HUES64 (cell line): ENCODE measurements around the gene ARID2.

Experiments used
- H3K27ac ChIP-seq: 2 replicates; pipeline ENCODE4 v1.7.0; 2013; ENCODE audit warnings: low read depth, low read length, inconsistent platforms
- H3K27me3 ChIP-seq: 2 replicates; pipeline ENCODE4 v1.6.1; 2013; ENCODE audit warnings: mild to moderate bottlenecking, low read length; ENCODE audit not compliant: insufficient read depth
- H3K36me3 ChIP-seq: 2 replicates; pipeline ENCODE4 v1.6.1; 2013; ENCODE audit warnings: mild to moderate bottlenecking, low read length; ENCODE audit not compliant: insufficient read depth
- H3K4me1 ChIP-seq: 2 replicates; pipeline ENCODE4 v1.6.1; 2013; ENCODE audit warnings: mild to moderate bottlenecking, low read length, moderate library complexity; ENCODE audit not compliant: insufficient read depth
- H3K4me3 ChIP-seq: 2 replicates; pipeline ENCODE4 v1.5.1; 2013; ENCODE audit warnings: mild to moderate bottlenecking, low read length, moderate library complexity
- H3K9ac ChIP-seq: 2 replicates; pipeline ENCODE4 v1.6.1; 2013; ENCODE audit warnings: mild to moderate bottlenecking, low read depth, low read length
- H3K9me3 ChIP-seq: 2 replicates; pipeline ENCODE4 v1.6.1; 2013; ENCODE audit warnings: low read depth, low read length; ENCODE audit not compliant: insufficient read depth
- WGBS: fragments of 150-250, 120-280 bp; methylation state at CpG from one replicate; pipeline ENCODE4 v1.1.7; 2013; ENCODE audit warnings: missing lambda C conversion rate; 5-methylcytosine and 5-hydroxymethylcytosine counted together

The ARID2 gene

DNA sequence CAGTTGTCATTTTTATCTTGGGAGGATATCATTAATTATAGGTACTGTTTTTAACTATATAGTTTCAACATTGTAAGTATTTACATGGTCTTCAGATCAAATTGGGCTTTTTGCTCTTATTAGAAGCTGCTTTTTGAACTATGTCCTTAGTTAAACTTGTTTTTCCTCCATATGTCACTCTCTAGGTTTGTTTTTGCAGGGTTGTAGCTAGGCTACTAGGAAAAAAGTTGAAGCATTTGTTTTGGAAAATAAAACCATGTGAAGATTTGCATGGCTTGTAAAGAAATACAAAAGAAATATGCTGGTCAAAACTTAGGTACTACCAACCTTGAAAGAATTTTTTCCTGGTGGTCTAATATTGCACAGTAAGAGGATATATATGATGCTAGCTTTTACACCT, 3.4 kb downstream of the ARID2 start:
- Histone ChIP-seq H3K36me3 (peaks cover 54% of the 10 kb centered on the region), H3K4me3 (peak overlapping the region; percentile 98), H3K27ac (no peak overlapping the region), H3K4me1 (peaks cover 24% of the 10 kb centered on the region), H3K9me3 (0 out of 2 replicates have a peak, but pooled peaks cover 10% of the 10 kb centered on the region), H3K27me3 (no peaks in the 10 kb centered on the region), H3K9ac (no peak overlapping the region)

DNA sequence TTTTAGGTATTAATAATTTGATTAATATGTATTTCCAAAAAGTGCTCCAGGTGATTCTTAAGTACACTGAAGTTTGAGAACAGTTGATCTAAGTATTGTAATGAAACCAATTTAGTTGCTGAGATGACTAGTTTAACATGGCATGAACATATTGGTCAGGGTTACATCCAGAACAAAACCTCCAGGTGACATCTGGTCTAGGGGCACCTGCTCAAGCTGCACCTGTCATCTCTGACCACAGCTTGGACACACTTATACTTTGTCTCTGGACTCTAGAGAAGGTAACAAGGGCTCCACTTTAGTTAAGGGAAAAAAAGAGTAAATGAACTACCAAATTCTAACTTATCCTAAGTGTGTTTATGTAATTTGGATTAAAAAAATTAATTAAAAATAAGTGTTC, 8.1 kb downstream of the ARID2 start:
- H3K36me3 ChIP-seq, result peaks cover 66% of the 10 kb centered on the region
- peaks cover 10% of the 10 kb centered on the region for H3K4me1 ChIP-seq
- no peak overlapping the region for H3K4me3 ChIP-seq
- H3K9me3 ChIP-seq, result peaks cover 25% of the 10 kb centered on the region; the same call in 1 of the 2 replicates
- no peaks in the 10 kb centered on the region for H3K27me3 ChIP-seq
- H3K9ac ChIP-seq, result no peak overlapping the region
- no peak overlapping the region for H3K27ac ChIP-seq

DNA sequence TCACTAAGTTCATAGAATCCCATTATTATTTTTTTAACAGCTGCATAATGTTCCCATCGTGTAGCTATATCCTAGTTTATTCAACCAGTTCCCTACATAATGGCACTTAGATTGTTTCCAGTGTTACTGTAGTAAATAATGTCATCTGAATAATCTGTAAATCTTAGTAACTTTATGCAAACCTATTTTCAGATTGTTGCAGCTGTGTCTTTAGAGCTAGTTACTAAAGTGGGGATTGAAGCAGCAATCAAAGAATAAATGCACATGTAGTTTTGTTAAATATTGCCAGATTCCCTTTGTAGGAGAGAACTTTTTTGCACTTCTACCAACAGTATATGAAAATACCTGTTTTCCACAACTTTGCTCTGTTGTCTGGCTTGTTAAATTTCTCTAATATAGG, 13.1 kb downstream of the ARID2 start:
- no peaks in the 10 kb centered on the region for H3K27me3 ChIP-seq
- no peak overlapping the region for H3K27ac ChIP-seq
- H3K36me3 ChIP-seq, result peaks cover 30% of the 10 kb centered on the region
- WGBS, result 100% methylated on average over 1 of the region's 1 CpG
- H3K4me3 ChIP-seq, result no peak overlapping the region
- H3K9ac ChIP-seq, result no peak overlapping the region
- peaks cover 2% of the 10 kb centered on the region; the same call in 1 of the 2 replicates for H3K4me1 ChIP-seq
- peaks cover 15% of the 10 kb centered on the region; the same call in 1 of the 2 replicates for H3K9me3 ChIP-seq

DNA sequence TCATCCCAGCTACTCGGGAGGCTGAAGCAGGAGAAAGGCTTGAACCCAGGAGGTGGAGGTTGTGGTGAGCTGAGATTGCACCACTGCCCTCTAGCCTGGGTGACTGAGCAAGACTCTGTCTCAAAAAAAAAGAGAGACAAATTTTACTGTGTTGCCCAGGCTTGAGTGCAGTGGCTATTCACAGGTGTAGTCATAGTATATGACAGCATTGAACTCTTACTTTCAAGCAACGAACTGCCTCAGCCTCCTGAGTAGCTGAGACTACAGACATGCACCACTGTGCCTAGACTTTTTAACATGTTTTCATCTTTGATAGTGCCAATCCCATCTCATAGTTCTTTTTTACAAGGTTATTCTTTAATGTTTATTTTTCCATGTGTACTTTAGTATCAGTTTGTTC, 13.7 kb downstream of the ARID2 start:
- WGBS, result 91% methylated on average over 2 of the region's 2 CpGs
- Histone ChIP-seq H3K36me3 (peaks cover 25% of the 10 kb centered on the region), H3K27ac (no peak overlapping the region), H3K4me3 (no peak overlapping the region), H3K9me3 (peaks cover 15% of the 10 kb centered on the region; the same call in 1 of the 2 replicates), H3K4me1 (peaks cover 2% of the 10 kb centered on the region; the same call in 1 of the 2 replicates), H3K27me3 (no peaks in the 10 kb centered on the region), H3K9ac (no peak overlapping the region)

DNA sequence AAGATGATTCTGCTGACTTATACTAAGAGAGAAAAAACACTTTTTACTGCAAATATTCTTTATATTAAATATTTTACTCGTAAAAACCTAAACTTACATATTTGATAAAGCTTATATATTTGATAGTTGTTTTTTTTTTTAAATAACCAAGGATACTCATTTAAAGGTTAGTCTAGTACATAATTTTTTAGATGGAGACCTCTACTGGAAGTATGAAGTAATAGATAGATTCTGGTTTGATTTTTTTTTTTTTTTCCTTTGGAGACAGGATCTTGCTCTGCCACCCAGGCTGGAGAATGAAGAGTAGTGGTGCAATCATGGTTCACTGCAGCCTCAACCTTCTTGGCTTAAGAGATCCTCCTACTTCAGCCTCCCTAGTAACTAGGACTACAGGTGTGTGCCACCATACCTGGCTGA, 16.4 kb downstream of the ARID2 start:
- peaks cover 12% of the 10 kb centered on the region; the same call in 1 of the 2 replicates for H3K9me3 ChIP-seq
- H3K27ac ChIP-seq, result no peak overlapping the region
- WGBS, result no CpG with 5 or more reads among the region's 1 CpG
- H3K9ac ChIP-seq, result no peak overlapping the region
- peaks cover 25% of the 10 kb centered on the region for H3K36me3 ChIP-seq
- H3K4me3 ChIP-seq, result no peak overlapping the region
- H3K27me3 ChIP-seq, result no peaks in the 10 kb centered on the region
- H3K4me1 ChIP-seq, result peaks cover 2% of the 10 kb centered on the region; the same call in 1 of the 2 replicates

DNA sequence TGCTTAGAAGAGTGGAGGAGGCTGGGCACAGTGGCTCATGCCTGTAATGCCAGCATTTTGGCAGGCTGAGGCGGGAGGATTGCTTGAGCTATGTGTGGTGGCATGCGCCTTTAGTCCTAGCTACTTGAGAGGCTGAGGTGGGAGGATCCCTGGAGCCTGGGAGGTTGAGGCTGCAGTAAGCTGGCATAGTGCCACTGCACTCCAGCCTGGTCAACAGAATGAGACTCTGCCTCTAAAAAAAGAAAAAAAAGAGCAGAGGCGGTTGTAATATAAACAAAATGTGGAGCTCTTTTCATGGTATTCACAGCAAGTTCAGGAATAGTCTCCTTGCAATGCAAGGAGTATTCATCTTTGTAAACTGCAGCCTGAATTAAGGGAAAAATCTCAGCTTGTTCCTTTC, 27.2 kb downstream of the ARID2 start:
- WGBS, result 91% methylated on average over 3 of the region's 3 CpGs
- no peaks in the 10 kb centered on the region for H3K9me3 ChIP-seq
- no peak overlapping the region for H3K27ac ChIP-seq
- no peak overlapping the region for H3K4me3 ChIP-seq
- peaks cover 31% of the 10 kb centered on the region for H3K4me1 ChIP-seq
- peaks cover 4% of the 10 kb centered on the region; the same call in 1 of the 2 replicates for H3K36me3 ChIP-seq
- no peak overlapping the region for H3K9ac ChIP-seq
- H3K27me3 ChIP-seq, result no peaks in the 10 kb centered on the region

DNA sequence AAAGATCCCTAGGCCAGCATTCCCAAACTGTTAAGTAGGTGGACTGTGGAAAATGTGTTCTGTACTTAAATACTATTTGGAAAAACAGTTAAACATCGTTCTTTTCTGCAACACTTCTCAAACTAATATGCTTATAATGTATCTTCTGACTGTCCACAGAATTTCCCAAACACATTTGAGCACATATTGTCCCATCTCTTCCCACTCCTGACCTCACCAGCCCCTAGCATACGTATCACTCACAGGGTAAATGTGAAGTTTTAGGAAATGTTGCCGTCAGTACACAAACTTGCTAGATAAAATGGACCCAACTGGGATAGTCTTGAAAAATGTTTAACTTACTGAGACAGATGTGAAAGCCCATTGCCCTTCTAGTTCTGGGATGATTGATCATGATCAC, 27.7 kb downstream of the ARID2 start:
- Histone ChIP-seq H3K9me3 (no peaks in the 10 kb centered on the region), H3K27ac (no peak overlapping the region), H3K4me3 (no peak overlapping the region), H3K27me3 (no peaks in the 10 kb centered on the region), H3K4me1 (peaks cover 34% of the 10 kb centered on the region), H3K36me3 (peaks cover 4% of the 10 kb centered on the region; the same call in 1 of the 2 replicates), H3K9ac (no peak overlapping the region)
- WGBS, result 87% methylated on average over 3 of the region's 3 CpGs

DNA sequence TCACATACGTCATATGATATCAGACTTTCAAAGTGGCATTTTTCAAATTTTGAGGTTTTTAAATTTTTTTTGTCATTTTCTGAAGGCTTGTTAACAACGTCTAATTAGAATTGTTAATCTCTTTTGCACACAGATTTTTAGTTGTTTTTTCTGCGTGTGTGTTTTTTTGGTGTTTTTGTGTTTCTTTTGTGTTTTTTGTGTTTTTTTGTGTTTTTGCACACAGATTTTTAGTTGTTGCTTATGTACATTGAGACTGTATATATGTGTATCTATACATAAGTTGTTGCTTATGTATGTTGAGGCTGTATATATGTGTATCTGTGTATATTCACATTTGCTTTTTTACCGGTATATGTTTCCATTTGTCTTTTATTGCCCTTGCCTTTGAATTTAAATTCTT, 30.8 kb downstream of the ARID2 start:
- H3K4me1 ChIP-seq, result peaks cover 37% of the 10 kb centered on the region
- H3K27me3 ChIP-seq, result no peaks in the 10 kb centered on the region
- H3K9ac ChIP-seq, result no peak overlapping the region
- H3K9me3 ChIP-seq, result no peaks in the 10 kb centered on the region
- H3K27ac ChIP-seq, result no peak overlapping the region
- WGBS, result 96% methylated on average over 4 of the region's 4 CpGs
- H3K36me3 ChIP-seq, result no peaks in the 10 kb centered on the region
- H3K4me3 ChIP-seq, result no peak overlapping the region

DNA sequence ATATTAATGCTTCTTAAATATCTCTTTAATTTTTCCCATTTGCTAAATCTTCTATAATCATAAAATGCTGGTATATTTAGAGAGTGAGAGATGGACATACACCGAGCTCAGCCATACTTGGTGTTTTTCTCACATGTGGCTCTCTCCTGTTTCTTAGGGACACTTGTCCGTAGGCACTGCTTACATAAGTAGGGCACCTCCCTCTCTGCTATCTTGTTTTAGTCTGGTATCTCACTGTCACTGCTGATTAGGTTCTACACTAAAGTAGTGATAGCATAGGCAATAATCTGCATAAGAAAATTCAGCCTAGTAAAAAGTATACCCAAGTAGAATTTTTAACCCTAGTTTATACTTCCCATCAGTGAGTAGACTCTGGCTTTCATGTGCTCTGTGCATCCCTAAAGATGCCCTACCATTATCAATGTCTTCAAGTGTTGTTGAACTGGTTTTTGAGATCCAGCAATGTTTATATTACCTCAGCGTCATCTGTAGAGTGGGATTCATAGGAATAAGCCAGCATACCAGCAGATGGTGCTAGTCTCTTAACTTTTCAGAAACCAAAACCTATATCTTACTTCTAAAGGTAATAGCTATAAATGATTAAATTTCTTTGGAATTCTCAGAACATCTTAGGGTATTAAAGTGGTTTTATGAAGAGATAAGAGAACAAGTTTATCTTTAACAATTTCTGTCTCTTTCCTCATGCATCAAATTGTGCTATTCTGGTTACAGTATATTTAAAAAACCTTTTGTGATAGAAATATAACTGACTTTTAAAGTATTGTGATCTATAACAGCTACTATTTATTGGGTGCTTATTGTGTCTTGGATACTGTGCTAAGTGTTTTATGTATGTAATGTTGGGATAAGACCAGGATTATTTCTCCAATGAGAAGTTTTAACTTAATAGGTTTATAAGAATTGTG, 32.9 kb downstream of the ARID2 start:
- Histone ChIP-seq H3K9ac (no peak overlapping the region), H3K4me1 (peaks cover 29% of the 10 kb centered on the region), H3K36me3 (0 out of 2 replicates have a peak, but pooled peaks cover under 1% of the 10 kb centered on the region), H3K27ac (no peak overlapping the region), H3K27me3 (no peaks in the 10 kb centered on the region), H3K4me3 (no peak overlapping the region), H3K9me3 (no peaks in the 10 kb centered on the region)
- WGBS, result 73% methylated on average over 3 of the region's 3 CpGs

DNA sequence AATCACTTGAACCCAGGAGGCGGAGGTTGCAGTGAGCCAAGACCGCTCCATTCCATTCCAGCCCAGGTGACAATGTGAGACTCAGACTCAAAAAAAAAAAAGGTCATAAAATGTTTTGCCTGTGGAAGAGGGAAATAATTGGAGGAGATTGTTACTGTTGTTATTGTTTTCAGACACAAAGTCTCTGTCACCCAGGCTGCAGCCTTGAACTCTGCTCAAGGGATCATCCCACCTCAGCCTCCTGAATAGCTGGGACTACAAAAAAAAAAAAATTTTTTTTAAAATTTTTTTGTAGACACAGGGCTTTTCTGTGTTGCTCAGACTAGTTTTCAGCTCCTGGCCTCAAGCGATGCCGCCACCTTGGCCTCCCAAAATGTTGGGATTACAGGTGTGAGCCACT, 33.9 kb downstream of the ARID2 start:
- 97% methylated on average over 4 of the region's 4 CpGs for WGBS
- no peaks in the 10 kb centered on the region for H3K27me3 ChIP-seq
- H3K9ac ChIP-seq, result no peak overlapping the region
- H3K36me3 ChIP-seq, result 0 out of 2 replicates have a peak, but pooled peaks cover 6% of the 10 kb centered on the region
- H3K9me3 ChIP-seq, result peaks cover 3% of the 10 kb centered on the region; the same call in 1 of the 2 replicates
- no peak overlapping the region for H3K27ac ChIP-seq
- H3K4me1 ChIP-seq, result peaks cover 23% of the 10 kb centered on the region
- no peak overlapping the region for H3K4me3 ChIP-seq

DNA sequence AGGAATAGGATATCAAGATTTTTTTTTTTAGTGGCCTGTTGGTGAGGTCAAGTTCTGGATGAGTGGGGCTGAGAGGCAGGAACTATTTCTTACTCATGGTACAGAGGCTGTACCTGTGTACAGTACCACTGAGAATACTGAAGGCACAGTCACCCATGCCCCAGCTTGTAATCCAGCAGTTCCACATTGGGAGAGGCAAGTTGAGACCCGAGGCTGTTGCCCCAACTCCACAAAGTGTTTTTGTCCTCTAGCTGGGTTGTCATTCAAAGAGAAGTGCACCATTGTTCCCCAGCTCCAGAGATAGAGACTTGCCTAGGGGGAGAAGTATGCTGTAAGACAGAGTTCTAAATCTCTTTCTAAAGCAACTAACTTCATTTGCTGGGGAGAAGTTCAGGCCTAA, 38.7 kb downstream of the ARID2 start:
- no peak overlapping the region for H3K9ac ChIP-seq
- WGBS, result 86% methylated on average over 1 of the region's 1 CpG
- no peak overlapping the region for H3K27ac ChIP-seq
- H3K4me3 ChIP-seq, result no peak overlapping the region
- no peaks in the 10 kb centered on the region; the same call in 1 of the 2 replicates for H3K4me1 ChIP-seq
- H3K27me3 ChIP-seq, result no peaks in the 10 kb centered on the region
- peaks cover 17% of the 10 kb centered on the region; the same call in 1 of the 2 replicates for H3K9me3 ChIP-seq
- H3K36me3 ChIP-seq, result peaks cover 15% of the 10 kb centered on the region; the same call in 1 of the 2 replicates
